MG63 (cell line): ENCODE measurements around the gene KRT75. TPM values are rescaled to one million over a fixed set of nuclear protein-coding genes. Genes with fewer than 3 reads are reported as not detected.
"Not testable (repeated sequence)": the region's sequence is repeated elsewhere in the genome, so short reads cannot be mapped to it uniquely, and the experiment has no call there.

Experiments used
- DNase-seq: peaks from one replicate; pipeline ENCODE4 v3.0.0-alpha.2; 2020
- H3K27me3 ChIP-seq: fragments of 250-450 bp; sonication (Bioruptor Pico); 2 replicates; pipeline ENCODE4 v1.5.1; 2020; ENCODE audit warnings: mild to moderate bottlenecking, moderate library complexity
- H3K36me3 ChIP-seq: fragments of 250-450 bp; sonication (Bioruptor Pico); 2 replicates; pipeline ENCODE4 v1.5.1; 2020; ENCODE audit warnings: mild to moderate bottlenecking, moderate library complexity
- H3K4me3 ChIP-seq: fragments of 250-450 bp; sonication (Bioruptor Pico); 2 replicates; pipeline ENCODE4 v1.5.1; 2020; ENCODE audit warnings: mild to moderate bottlenecking, moderate library complexity
- H3K9me3 ChIP-seq: fragments of 250-450 bp; sonication (Bioruptor Pico); 2 replicates; pipeline ENCODE4 v1.5.1; 2020; ENCODE audit warnings: mild to moderate bottlenecking, moderate library complexity
- total RNA-seq: library from RNA; depleted of rRNA; stranded (reverse); fragments of >200 nt; shearing (Covaris generic); gene quantifications from 2 replicates; pipeline ENCODE4 v1.2.3, GENCODE V29; 2014; ENCODE audit warnings: low replicate concordance

The KRT75 gene
- total RNA-seq, 1 experiment from 2014 or later = not detected

GRCh38 chr12:52410589-52411248, 23.5 kb downstream of the KRT75 start:
- H3K4me3 ChIP-seq, DNase-seq, H3K27me3 ChIP-seq, H3K9me3 ChIP-seq, H3K36me3 ChIP-seq: not testable (repeated sequence)

- Histone ChIP-seq H3K9me3 (no peaks in the 10 kb centered on the region), H3K27me3 (no peaks in the 10 kb centered on the region), H3K4me3 (no peak overlapping the region), H3K36me3 (no peaks in the 10 kb centered on the region)
- no peak for DNase-seq
These were observed 26.3 kb downstream of the KRT75 start for GRCh38 chr12:52407918-52408317.

DNA sequence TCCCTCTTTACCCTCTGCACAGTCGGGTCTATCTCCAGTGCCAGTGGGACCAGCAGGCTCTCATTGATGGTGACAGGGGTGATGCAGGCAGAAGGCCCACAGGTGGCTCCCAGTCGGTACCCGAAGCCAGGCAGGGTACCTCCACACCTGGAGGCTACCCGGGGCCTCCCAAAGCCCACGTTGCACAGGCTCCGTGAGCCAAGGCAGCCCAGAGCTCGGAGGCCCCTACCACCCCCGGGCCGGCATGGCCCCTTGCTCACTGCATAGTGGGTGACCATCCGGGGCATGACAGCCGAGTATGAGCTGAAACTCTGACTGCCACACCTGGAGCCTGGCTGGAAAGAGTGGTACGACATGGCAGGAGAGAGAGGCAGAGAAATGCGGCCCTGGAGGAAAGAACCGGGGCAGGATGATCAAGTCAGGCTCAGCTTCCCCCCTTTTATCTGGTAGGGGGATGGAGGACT, 28.2 kb downstream of the KRT75 start, which contains the start of gene KRT82:
KRT82 (minus strand) TSS at position 414 of the 464 bp plus-strand sequence; CDS start at position 356, 58 bp downstream.
- Histone ChIP-seq H3K27me3 (no peaks in the 10 kb centered on the region), H3K36me3 (no peaks in the 10 kb centered on the region)
- DNase-seq = no peak

GRCh38 chr12:52404951-52405350, 29.2 kb downstream of the KRT75 start:
- Histone ChIP-seq H3K27me3 (no peaks in the 10 kb centered on the region), H3K36me3 (no peaks in the 10 kb centered on the region), H3K4me3 (no peak overlapping the region), H3K9me3 (no peaks in the 10 kb centered on the region)
- DNase-seq = no peak

More for the DNA sequence above, 28.2 kb downstream of the KRT75 start, which contains the start of gene KRT82:
- no peaks in the 10 kb centered on the region for H3K9me3 ChIP-seq
- no peak within 1 kb of the TSS for H3K4me3 ChIP-seq

DNA sequence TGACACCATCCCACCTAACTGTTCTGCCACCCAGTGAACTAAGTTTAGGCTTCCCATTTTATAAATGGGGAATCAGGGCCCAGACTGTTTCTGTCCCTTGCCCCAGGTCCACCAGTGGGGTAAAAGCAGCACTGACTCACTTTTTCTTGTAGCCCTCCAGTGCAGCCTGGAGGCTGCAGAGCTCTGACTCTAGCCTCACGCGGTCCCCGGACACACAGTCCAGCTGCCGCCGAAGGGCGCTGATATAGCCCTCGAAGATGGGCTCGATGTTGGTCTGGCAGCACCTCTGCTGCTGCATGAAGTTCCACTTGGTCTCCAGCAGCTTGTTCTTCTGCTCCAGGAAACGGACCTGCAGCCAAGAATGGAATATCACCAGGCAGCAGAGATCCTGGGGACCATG, 30.6 kb downstream of the KRT75 start:
- no peaks in the 10 kb centered on the region for H3K27me3 ChIP-seq
- H3K9me3 ChIP-seq = no peaks in the 10 kb centered on the region
- DNase-seq = no peak
- H3K36me3 ChIP-seq = no peaks in the 10 kb centered on the region
- H3K4me3 ChIP-seq = no peak overlapping the region

GRCh38 chr12:52402873-52403540, 31.2 kb downstream of the KRT75 start:
- Histone ChIP-seq H3K36me3 (no peaks in the 10 kb centered on the region), H3K27me3 (no peaks in the 10 kb centered on the region), H3K9me3 (no peaks in the 10 kb centered on the region), H3K4me3 (no peak overlapping the region)
- DNase-seq = no peak

DNA sequence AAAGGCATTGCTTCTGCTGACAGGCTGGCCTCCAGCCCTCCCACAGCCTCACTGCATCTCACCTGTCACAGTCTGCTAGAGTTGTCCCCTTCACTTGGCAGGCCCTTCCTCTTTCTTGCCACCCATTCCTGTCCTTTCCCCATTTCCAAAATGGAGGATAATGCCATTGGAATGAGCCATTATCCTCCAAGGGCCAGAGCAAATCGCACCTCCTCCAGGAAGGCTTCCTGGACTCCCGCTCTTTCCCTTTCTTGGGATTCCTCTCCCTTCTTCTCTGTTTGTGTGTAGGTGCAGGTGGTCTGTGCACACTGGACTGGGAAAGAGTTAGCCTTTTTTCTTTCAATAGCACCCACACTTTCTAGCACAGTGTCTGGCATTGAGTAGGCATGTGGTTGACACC, 31.8 kb downstream of the KRT75 start:
- H3K27me3 ChIP-seq = no peaks in the 10 kb centered on the region
- H3K9me3 ChIP-seq = no peaks in the 10 kb centered on the region
- no peak overlapping the region for H3K4me3 ChIP-seq
- DNase-seq = no peak
- no peaks in the 10 kb centered on the region for H3K36me3 ChIP-seq

DNA sequence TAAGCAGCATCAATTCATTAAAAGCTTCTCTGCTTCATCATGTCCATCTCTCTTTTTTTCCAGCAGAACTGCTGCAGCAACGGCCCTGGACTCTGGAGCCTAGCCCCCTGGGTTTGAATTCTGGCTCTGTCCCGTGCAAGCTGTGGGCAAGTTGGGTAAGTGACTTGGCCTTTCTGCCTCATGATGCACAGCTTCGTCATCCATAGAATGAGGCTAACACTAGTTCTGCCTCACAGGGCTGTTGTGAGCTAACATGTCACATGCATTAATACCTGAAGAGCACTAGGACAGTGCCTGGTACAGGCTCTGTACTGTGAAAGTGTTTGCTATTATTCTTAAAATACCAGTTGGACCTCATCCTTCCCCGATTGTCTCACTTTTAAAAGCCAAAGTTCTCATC, 32.2 kb downstream of the KRT75 start:
- no peak for DNase-seq

DNA sequence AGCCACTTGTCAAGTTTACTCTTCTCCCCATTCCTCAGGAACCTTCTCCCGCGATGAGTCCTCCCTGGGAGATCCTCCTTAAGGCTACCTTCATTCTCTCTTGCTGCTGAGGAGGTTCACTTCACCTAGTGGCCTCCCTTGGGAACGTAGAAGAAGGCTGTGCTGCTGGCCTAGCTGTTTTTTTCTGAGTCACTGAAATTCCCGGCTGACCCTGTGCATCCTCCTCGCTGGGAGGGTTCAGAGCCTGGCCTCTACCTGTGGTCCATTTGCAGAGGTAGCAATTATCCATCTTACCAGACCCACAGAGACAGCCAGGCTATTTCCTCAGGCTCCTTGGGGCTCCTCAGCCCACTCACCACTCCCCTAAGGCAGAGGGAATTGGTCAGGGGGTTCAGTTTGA, 32.6 kb downstream of the KRT75 start:
- no peaks in the 10 kb centered on the region for H3K9me3 ChIP-seq
- DNase-seq = no peak
- no peaks in the 10 kb centered on the region for H3K36me3 ChIP-seq
- no peaks in the 10 kb centered on the region for H3K27me3 ChIP-seq
- no peak overlapping the region for H3K4me3 ChIP-seq

More for the DNA sequence above, 32.2 kb downstream of the KRT75 start:
- Histone ChIP-seq H3K9me3 (no peaks in the 10 kb centered on the region), H3K4me3 (no peak overlapping the region), H3K27me3 (no peaks in the 10 kb centered on the region), H3K36me3 (no peaks in the 10 kb centered on the region)

GRCh38 chr12:52400906-52401305, 33.3 kb downstream of the KRT75 start:
- Histone ChIP-seq H3K9me3 (no peaks in the 10 kb centered on the region), H3K27me3 (no peaks in the 10 kb centered on the region), H3K4me3 (no peak overlapping the region), H3K36me3 (no peaks in the 10 kb centered on the region)
- no peak for DNase-seq

DNA sequence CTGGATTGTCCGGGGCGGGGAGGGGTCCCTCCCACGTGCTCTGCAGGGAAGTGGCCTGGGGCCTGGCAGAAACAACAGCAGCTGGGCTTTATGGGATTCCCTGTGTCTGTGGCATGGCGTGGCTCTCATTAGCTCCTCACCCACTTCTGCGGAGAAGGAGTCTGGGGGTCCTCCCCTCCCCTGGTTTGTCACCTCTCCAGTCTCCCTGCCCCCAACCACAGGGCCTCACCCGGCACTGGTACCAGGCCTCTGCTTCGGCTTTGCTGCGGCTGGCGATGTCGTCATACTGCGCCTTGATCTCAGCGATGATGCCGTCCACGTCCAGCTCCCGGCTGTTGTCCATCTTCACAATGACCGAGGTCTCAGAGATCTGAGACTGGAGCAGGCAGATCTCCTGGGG, 34.4 kb downstream of the KRT75 start:
- no peaks in the 10 kb centered on the region for H3K27me3 ChIP-seq
- DNase-seq = no peak
- H3K9me3 ChIP-seq = no peaks in the 10 kb centered on the region
- no peak overlapping the region for H3K4me3 ChIP-seq
- no peaks in the 10 kb centered on the region for H3K36me3 ChIP-seq

DNA sequence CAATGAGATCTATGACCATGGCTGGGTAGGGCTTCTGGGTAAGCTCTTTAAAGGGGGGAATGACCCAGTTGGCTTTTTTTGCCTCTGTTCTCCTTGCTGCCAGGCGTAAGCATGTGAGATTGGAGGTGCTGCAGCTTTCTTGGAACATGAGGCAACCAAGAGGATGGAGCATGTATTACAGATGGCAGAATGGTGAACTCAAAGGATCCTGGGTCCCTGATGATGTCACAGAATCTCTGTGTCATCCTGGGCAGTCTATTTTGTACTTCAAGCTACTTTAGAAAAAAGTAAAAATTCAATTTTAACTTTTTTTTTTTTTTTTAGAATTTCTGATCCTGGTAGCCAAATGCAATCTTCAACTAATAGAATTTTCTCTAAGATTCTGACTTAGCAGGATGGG, 36.0 kb downstream of the KRT75 start:
- DNase-seq = no peak
- Histone ChIP-seq H3K9me3 (no peaks in the 10 kb centered on the region), H3K36me3 (no peaks in the 10 kb centered on the region), H3K27me3 (no peaks in the 10 kb centered on the region), H3K4me3 (no peak overlapping the region)

DNA sequence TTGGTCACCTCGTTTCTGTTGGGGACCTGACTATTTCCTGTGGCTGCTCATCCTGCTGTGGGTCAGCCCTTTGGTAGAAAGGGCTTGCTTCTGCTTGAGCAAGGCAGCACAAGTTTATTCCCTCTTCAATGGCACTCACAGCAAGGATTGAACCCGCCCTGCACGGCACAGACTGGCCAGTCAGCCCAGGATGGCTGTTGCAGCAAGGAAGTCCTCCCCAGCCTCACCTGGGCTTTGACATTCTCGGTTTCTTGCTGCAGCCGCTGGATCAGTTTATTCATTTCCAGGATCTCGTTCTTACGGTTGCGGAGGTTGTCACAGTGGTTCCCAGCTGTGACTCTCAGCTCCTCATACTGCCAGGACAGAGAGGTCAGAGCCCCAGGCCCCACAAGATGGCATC, 37.5 kb downstream of the KRT75 start:
- no peaks in the 10 kb centered on the region for H3K9me3 ChIP-seq
- H3K4me3 ChIP-seq = no peak overlapping the region
- H3K27me3 ChIP-seq = no peaks in the 10 kb centered on the region

DNA sequence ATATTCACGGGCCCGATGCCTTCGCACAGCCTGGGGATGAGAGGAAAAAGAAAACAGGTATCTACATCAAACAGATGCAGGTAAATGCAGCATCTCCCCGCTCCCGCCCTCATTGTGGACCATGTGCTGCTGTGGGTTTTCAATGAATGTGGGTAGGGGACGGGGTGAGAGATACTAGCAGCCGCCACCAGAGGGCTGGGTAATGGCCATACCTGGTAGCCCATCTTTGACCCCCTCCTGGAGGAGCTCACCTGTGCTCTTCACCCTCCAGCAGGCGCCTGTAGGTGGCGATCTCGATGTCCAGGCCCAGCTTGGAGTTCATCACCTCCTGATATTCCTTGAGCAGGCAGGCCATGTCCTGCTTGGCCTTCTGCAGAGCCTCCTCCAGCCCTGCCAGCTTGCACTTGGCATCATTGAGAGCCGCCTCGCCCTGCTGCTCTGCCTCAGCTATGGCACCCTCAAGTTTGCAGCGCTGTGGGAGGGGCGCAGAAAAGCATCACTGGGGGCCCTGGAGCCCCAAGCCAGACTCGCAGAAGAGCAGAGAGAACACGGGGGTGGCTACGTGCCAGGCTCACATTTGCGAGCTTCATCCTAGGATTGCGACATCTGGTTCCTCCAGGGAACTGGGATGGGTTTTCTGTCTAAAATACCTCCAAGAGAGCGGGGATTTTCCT, 38.3 kb downstream of the KRT75 start:
- Histone ChIP-seq H3K27me3 (no peaks in the 10 kb centered on the region), H3K4me3 (no peak overlapping the region), H3K9me3 (no peaks in the 10 kb centered on the region), H3K36me3 (no peaks in the 10 kb centered on the region)
- no peak for DNase-seq

More for the DNA sequence above, 37.5 kb downstream of the KRT75 start:
- no peak for DNase-seq
- no peaks in the 10 kb centered on the region for H3K36me3 ChIP-seq

DNA sequence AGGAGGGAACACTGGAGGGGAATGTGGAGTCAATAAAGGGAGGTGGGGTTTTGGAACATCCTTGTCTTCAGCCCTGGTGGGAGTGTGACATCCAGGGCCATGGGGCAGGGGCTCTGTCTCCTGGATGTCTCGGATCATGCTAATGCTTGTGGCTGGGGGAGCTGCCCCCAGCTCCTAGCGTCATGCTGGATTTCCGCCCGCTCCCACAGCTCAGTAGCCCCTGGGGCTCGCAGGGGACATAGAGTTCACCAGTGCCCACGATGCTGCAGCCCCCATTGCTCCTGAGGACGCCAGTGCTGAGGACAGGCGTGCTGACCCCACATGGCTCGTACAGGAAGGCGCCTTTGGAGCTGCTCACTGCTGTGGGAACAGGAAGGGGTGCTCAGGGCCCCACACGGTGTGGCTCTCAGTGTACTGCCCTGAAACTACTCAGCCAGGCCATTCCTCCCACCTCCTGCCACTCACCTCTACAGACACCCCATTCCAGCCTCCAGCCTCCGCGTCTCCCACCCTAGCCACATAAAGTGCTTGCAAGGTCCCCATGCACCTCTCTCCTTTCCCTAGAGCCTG, 39.2 kb downstream of the KRT75 start:
- no peaks in the 10 kb centered on the region for H3K9me3 ChIP-seq
- no peak overlapping the region for H3K4me3 ChIP-seq
- H3K36me3 ChIP-seq = no peaks in the 10 kb centered on the region
- DNase-seq = no peak
- H3K27me3 ChIP-seq = no peaks in the 10 kb centered on the region

DNA sequence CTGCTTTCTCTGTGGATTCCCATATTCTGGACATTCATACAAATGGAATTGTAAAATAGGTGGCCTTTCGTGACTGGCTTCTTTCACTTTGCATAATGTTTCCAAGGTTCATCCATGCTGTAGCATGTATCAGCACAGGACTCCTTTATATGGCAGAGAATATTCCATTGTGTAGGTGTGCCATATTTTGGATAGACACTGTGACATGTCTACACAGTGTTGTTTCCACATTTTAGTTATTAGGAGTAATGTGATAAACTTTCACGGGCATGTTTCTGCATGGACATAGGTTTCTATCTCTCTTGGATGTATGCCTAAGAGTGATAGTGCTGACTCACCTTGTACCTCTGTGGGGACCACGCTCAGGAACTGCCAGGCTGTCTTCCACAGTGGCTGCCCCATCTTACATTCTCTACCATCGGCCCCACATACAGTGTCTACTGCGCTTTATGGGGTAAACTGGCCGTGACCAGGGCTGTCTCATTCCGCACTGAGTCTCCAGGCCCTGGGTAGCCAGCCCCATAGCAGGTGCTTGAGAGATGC, 41.6 kb downstream of the KRT75 start:
- DNase-seq = no peak
- no peak overlapping the region for H3K4me3 ChIP-seq
- no peaks in the 10 kb centered on the region for H3K27me3 ChIP-seq
- no peaks in the 10 kb centered on the region for H3K36me3 ChIP-seq
- H3K9me3 ChIP-seq = no peaks in the 10 kb centered on the region

GRCh38 chr12:52391618-52392002, 42.6 kb downstream of the KRT75 start:
- DNase-seq = peak; percentile 70
- Histone ChIP-seq H3K36me3 (no peaks in the 10 kb centered on the region), H3K9me3 (no peaks in the 10 kb centered on the region), H3K27me3 (no peaks in the 10 kb centered on the region), H3K4me3 (no peak overlapping the region)
